Measurements from ENCODE around the gene FCHSD1. TPM values are rescaled to one million over a fixed set of nuclear protein-coding genes. Genes with fewer than 3 reads are reported as not detected.
A peak's percentile ranks its signal among the peaks of the same experiment; 100 is the strongest.

The FCHSD1 gene
- polyA plus RNA-seq, 3 donors: 3.0 to 73.3 (median 3.4) TPM

- no peak overlapping the region for H2AFZ ChIP-seq (ENCODE audit: insufficient read depth, low read depth, low read length, poor library complexity, severe bottlenecking)
- H3K27ac ChIP-seq (ENCODE audit: low read depth in 1 of 2, low read length in 2 of 2): no peak overlapping the region
- intact Hi-C loops (cut with micrococcal nuclease): no loop called here
- no peak overlapping the region for H3K4me2 ChIP-seq (replicated peaks; ENCODE audit: extremely low read depth, low read length, poor library complexity, severe bottlenecking)
- no peak overlapping the region for H3K4me3 ChIP-seq (replicated peaks in 1 of 3; ENCODE audit: low read depth in 2 of 3, low read length in 3 of 3)
- H3K9me3 Mint-ChIP-seq: no peaks in the 10 kb centered on the region
- H3K4me1 ChIP-seq (ENCODE audit: control insufficient read depth in 1 of 2, insufficient read depth in 2 of 2, low read length in 2 of 2): peaks cover 9 to 10% of the 10 kb centered on the region in 2 donors
- H3K9me3 ChIP-seq (replicated peaks in 1 of 2; ENCODE audit: control insufficient read depth in 1 of 2, insufficient read depth in 1 of 2, low read length in 2 of 2): no peaks in the 10 kb centered on the region
- H3K27me3 Mint-ChIP-seq (ENCODE audit: low read depth in 3 of 3): no peaks in the 10 kb centered on the region
- no peak for TF ChIP-seq CTCF (IDR thresholded peaks at IDR 0.05)
- H3K4me3 Mint-ChIP-seq: no peak overlapping the region
- no peaks in the 10 kb centered on the region for H3K27me3 ChIP-seq (ENCODE audit: control insufficient read depth in 2 of 2, insufficient read depth in 2 of 2, low read length in 2 of 2)
- no peak for DNase-seq
- peaks cover 28% of the 10 kb centered on the region for H4K20me1 ChIP-seq (ENCODE audit: insufficient read depth, low read length)
- no peak overlapping the region for H3K9ac ChIP-seq (ENCODE audit: insufficient read depth, low read length, poor library complexity, severe bottlenecking)
- WGBS (ENCODE audit: insufficient coverage): 96% methylated on average over 4 of the region's 6 CpGs
- H3K27ac Mint-ChIP-seq: peak overlapping the region in 1 of 7 donors; percentile 65
- peaks cover 67 to 86% of the 10 kb centered on the region in 2 donors for H3K36me3 Mint-ChIP-seq
- H3K36me3 ChIP-seq (replicated peaks in 1 of 2; ENCODE audit: control insufficient read depth in 1 of 2, insufficient read depth in 2 of 2, low read length in 2 of 2): peaks cover 64 to 87% of the 10 kb centered on the region in 2 donors
- peaks cover 41% of the 10 kb centered on the region for H3K79me2 ChIP-seq (ENCODE audit: insufficient read depth, low read length)
- H3K4me1 Mint-ChIP-seq: peaks cover 19% of the 10 kb centered on the region
Observed at GRCh38 chr5:141628175-141628788, 22.9 kb downstream of the FCHSD1 start.

- Mint-ChIP-seq H3K27ac (peak overlapping the region; percentile 82 to 93 (median 89)), H3K4me3 (peak overlapping the region in 1 of 2 donors; percentile 62), H3K9me3 (no peaks in the 10 kb centered on the region), H3K36me3 (peaks cover 61 to 80% of the 10 kb centered on the region in 2 donors), H3K4me1 (peaks cover 37% of the 10 kb centered on the region), H3K27me3 (ENCODE audit: low read depth in 3 of 3) (peaks cover 0 to 2% (median 0%) of the 10 kb centered on the region in 3 donors)
- H4K20me1 ChIP-seq (ENCODE audit: insufficient read depth, low read length): no peaks in the 10 kb centered on the region
- H3K4me3 ChIP-seq (replicated peaks in 1 of 3; ENCODE audit: low read depth in 2 of 3, low read length in 3 of 3): peak overlapping the region in 1 of 3 experiments; percentile 43
- TF ChIP-seq CTCF (IDR thresholded peaks at IDR 0.05): no peak
- peak overlapping the region; percentile 39 for H3K9ac ChIP-seq (ENCODE audit: insufficient read depth, low read length, poor library complexity, severe bottlenecking)
- H3K27me3 ChIP-seq (ENCODE audit: control insufficient read depth in 2 of 2, insufficient read depth in 2 of 2, low read length in 2 of 2): no peaks in the 10 kb centered on the region
- H2AFZ ChIP-seq (ENCODE audit: insufficient read depth, low read depth, low read length, poor library complexity, severe bottlenecking): peak overlapping the region; percentile 67
- H3K36me3 ChIP-seq (replicated peaks in 1 of 2; ENCODE audit: control insufficient read depth in 1 of 2, insufficient read depth in 2 of 2, low read length in 2 of 2): peaks cover 60 to 66% of the 10 kb centered on the region in 2 donors
- peak overlapping the region; percentile 64 for H3K4me2 ChIP-seq (replicated peaks; ENCODE audit: extremely low read depth, low read length, poor library complexity, severe bottlenecking)
- intact Hi-C loops (cut with micrococcal nuclease): no loop called here
- WGBS (ENCODE audit: insufficient coverage): 13% methylated on average over 4 of the region's 5 CpGs
- peaks cover 25 to 32% of the 10 kb centered on the region in 2 donors for H3K4me1 ChIP-seq (ENCODE audit: control insufficient read depth in 1 of 2, insufficient read depth in 2 of 2, low read length in 2 of 2)
- peaks cover 25% of the 10 kb centered on the region for H3K79me2 ChIP-seq (ENCODE audit: insufficient read depth, low read length)
- no peaks in the 10 kb centered on the region for H3K9me3 ChIP-seq (replicated peaks in 1 of 2; ENCODE audit: control insufficient read depth in 1 of 2, insufficient read depth in 1 of 2, low read length in 2 of 2)
- DNase-seq: no peak
- peak overlapping the region; percentile 82 to 87 for H3K27ac ChIP-seq (ENCODE audit: low read depth in 1 of 2, low read length in 2 of 2)
Observed at GRCh38 chr5:141623611-141624010, 27.6 kb downstream of the FCHSD1 start.
